WTC11 (cell line): Measurements from ENCODE around the gene NRF1. TPM values are rescaled to one million over a fixed set of nuclear protein-coding genes. Genes with fewer than 3 reads are reported as not detected.

Experiments
- ATAC-seq: fragments of 200-7000 bp; cut with Tn5 transposase; 2 replicates; pipeline ENCODE4 v1.10.0; 2021; ENCODE audit warnings: mild to moderate bottlenecking, moderate library complexity
- CTCF ChIA-PET: fragments of 300-600 bp; sonication (Branson Sonifier 250); formaldehyde crosslinking; loops from one replicate; lab custom pipeline; 2021; ENCODE audit warnings: antibody characterized with exemption; lab: Charles Lee
- POLR2A ChIA-PET: fragments of 350-600 bp; sonication (Branson Sonifier 250); formaldehyde crosslinking; loops from one replicate; lab custom pipeline; 2021; ENCODE audit warnings: antibody characterized with exemption; lab: Charles Lee
- DNase-seq: peaks from one replicate; pipeline ENCODE4 v3.0.0; 2021; ENCODE audit warnings: low spot score
- H3K27ac Mint-ChIP-seq: 2 replicates; pipeline ENCODE4 v1.8.0; 2021; ENCODE audit warnings: mixed read lengths
- H3K27me3 Mint-ChIP-seq: 2 replicates; pipeline ENCODE4 v1.8.0; 2021; ENCODE audit warnings: low read depth, mild to moderate bottlenecking, moderate library complexity, mixed read lengths
- H3K36me3 Mint-ChIP-seq: 2 replicates; pipeline ENCODE4 v1.8.0; 2021; ENCODE audit warnings: mixed read lengths
- H3K4me1 Mint-ChIP-seq: 2 replicates; pipeline ENCODE4 v1.8.0; 2022; ENCODE audit warnings: mixed read lengths
- H3K4me3 Mint-ChIP-seq: 2 replicates; pipeline ENCODE4 v1.8.0; 2021; ENCODE audit warnings: mild to moderate bottlenecking, moderate library complexity, mixed read lengths
- H3K9me3 Mint-ChIP-seq: 2 replicates; pipeline ENCODE4 v1.8.0; 2021; ENCODE audit warnings: mixed read lengths
- KAT7 ChIP-seq: sonication (generic); formaldehyde crosslinking; IDR thresholded peaks from 2 replicates; pipeline ENCODE4 v1.8.1; 2023; ENCODE audit warnings: missing genetic modification reagents, mild to moderate bottlenecking, borderline replicate concordance
- RORB ChIP-seq: fragments of 250-450 bp; sonication (Bioruptor Pico); IDR thresholded peaks from 2 replicates; pipeline ENCODE4 v1.9.0; 2021; ENCODE audit warnings: mild to moderate bottlenecking
- SMAD3 ChIP-seq: sonication (generic); formaldehyde crosslinking; IDR thresholded peaks from 2 replicates; pipeline ENCODE4 v1.8.0; 2022; ENCODE audit warnings: missing genetic modification reagents, mild to moderate bottlenecking, borderline replicate concordance
- SOX15 ChIP-seq: fragments of 250-450 bp; sonication (Bioruptor Pico); IDR thresholded peaks from 2 replicates; pipeline ENCODE4 v1.9.0; 2021; ENCODE audit warnings: mild to moderate bottlenecking
- TCF7 ChIP-seq: sonication (generic); formaldehyde crosslinking; IDR thresholded peaks from 2 replicates; pipeline ENCODE4 v1.8.0; 2022; ENCODE audit warnings: mild to moderate bottlenecking, low read depth, missing genetic modification reagents, moderate library complexity
- TEAD1 ChIP-seq: sonication (generic); formaldehyde crosslinking; IDR thresholded peaks from 2 replicates; pipeline ENCODE4 v1.8.0; 2022; ENCODE audit warnings: mild to moderate bottlenecking, missing genetic modification reagents
- ZNF219 ChIP-seq: sonication (generic); formaldehyde crosslinking; IDR thresholded peaks from 2 replicates; pipeline ENCODE4 v1.8.0; 2023; ENCODE audit warnings: missing genetic modification reagents, mild to moderate bottlenecking, borderline replicate concordance
- ZNF232 ChIP-seq: sonication (generic); formaldehyde crosslinking; IDR thresholded peaks from 2 replicates; pipeline ENCODE4 v1.8.0; 2022; ENCODE audit warnings: mild to moderate bottlenecking, missing genetic modification reagents
- ZNF416 ChIP-seq: fragments of 250-450 bp; sonication (Bioruptor Pico); IDR thresholded peaks from 2 replicates; pipeline ENCODE4 v1.9.0; 2021; ENCODE audit warnings: mild to moderate bottlenecking, inconsistent platforms
- total RNA-seq: library from RNA; stranded (reverse); gene quantifications from 3 replicates; pipeline ENCODE4 v1.2.3, GENCODE V29; 2021
- TF ChIP-seq, protein P1 (sequence below): sonication (generic); formaldehyde crosslinking; IDR thresholded peaks from 2 replicates; pipeline ENCODE4 v1.8.0; 2023; ENCODE audit warnings: missing genetic modification reagents, mild to moderate bottlenecking, borderline replicate concordance
- TF ChIP-seq, protein P2 (sequence below): sonication (generic); formaldehyde crosslinking; IDR thresholded peaks from 2 replicates; pipeline ENCODE4 v1.8.1; 2023; ENCODE audit warnings: mild to moderate bottlenecking, missing genetic modification reagents, moderate library complexity
- TF ChIP-seq, protein P3 (sequence below): fragments of 200-600 bp; IDR thresholded peaks from 2 replicates; pipeline ENCODE4 v1.8.0; 2022; ENCODE audit warnings: antibody characterized with exemption
- TF ChIP-seq, protein P4 (sequence below): fragments of 250-450 bp; sonication (Bioruptor Pico); IDR thresholded peaks from 2 replicates; pipeline ENCODE4 v1.9.0; 2021; ENCODE audit warnings: mild to moderate bottlenecking
- TF ChIP-seq, protein P5 (sequence below): sonication (generic); formaldehyde crosslinking; IDR thresholded peaks from 2 replicates; pipeline ENCODE4 v1.8.1; 2023; ENCODE audit warnings: mild to moderate bottlenecking, moderate library complexity, missing genetic modification reagents
- TF ChIP-seq, protein P6 (sequence below): sonication (generic); formaldehyde crosslinking; conservative IDR thresholded peaks from 2 replicates; pipeline ENCODE4 v1.8.1; 2022; ENCODE audit warnings: mild to moderate bottlenecking, missing genetic modification reagents
- TF ChIP-seq, protein P7 (sequence below): fragments of 250-450 bp; sonication (Bioruptor Pico); conservative IDR thresholded peaks from 2 replicates; pipeline ENCODE4 v1.9.0; 2021; ENCODE audit warnings: mild to moderate bottlenecking

NRF1 gene
- total RNA-seq, 1 experiment from 2014 or later = 16.4 TPM

DNA sequence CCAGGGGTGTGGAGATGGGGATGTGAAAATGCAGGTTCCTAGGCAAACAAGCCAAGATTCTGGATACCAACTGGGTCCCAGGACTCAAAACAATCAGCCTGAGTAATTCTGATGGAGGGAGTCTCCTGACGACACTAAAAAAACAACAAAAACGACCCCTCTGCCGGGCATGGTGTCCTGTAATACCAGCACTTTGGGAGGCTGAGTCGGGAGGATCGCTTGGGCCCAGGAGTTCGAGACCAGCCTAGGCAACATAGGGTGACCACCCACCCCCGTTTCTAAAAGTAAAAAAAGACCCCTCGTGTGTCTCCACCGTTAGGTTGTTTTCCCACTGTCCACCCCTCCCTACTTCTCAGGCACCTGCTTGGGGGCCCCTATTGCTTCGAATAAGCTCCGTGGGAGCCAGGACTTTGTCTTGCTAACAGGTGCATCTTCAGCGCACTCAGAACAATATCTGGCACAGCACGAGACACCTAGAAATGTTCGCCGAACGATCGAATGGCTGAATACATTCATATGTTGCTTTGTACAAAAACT is 743 bp upstream of the NRF1 start:
- DNase-seq = no peak
- CTCF ChIA-PET = no interaction called here

DNA sequence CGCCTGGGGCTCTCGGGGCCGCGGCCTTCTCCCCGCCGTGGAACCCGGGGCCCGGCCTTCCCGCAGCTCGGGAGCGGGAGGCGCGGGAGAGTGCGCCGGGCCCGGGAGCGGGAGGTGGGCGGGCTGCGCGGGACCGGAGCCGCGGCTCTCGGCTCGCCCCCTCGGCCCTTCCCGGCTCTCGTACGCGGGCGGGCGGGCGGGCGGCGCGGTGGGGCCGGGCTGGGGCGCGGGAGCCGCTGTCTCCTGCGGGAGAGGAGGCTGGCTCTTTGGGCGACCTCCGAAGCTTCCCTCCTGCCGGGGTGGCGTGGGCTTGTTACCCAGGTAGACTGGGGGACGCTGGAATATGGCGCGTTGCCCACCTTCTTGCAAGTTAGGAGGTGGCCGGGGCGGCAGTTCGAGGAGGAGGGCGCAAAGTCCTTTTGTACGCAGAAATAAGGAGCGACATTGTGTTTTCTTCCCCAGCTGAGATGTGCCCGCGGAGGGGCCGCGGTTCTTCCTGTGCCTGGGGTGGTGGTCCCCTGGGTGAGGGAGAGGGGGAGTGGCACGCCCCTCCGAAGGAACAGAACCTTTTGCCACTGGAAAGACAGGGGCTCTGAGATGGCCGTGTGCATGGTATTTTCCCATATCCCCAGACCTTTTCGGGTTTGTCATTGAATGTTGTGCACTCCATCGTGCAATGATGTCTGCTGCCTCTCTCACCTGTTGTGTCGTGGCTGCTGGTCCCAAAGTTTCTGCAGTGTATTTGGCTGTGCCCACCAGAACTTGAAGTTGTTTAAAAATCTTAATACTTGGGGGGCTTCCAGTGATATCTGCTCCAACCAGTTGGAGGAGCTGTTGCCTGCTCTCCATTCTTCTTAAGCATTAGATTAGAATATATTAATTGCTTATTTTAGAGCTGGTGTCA is 844 bp downstream of the NRF1 start:
- H3K9me3 Mint-ChIP-seq = no peaks in the 10 kb centered on the region
- POLR2A ChIA-PET = interaction anchor here (0.5 to 1.0 kb wide), 3 partner anchors 10 to 277 kb away, joined by 3 to 5 read pairs (median 3); no protein-coding TSS in a partner anchor
- no peaks in the 10 kb centered on the region for H3K27me3 Mint-ChIP-seq
- H3K36me3 Mint-ChIP-seq = peaks cover 11% of the 10 kb centered on the region
- peak overlapping the region; percentile 70 for H3K27ac Mint-ChIP-seq
- ATAC-seq = peak; percentile 3; the same call in 1 of the 2 replicates
- peak; percentile 31 for DNase-seq
- CTCF ChIA-PET = interaction anchor here (0.7 to 3.0 kb wide), 21 partner anchors 9 to 245 kb away, joined by 3 to 35 read pairs (median 4); no protein-coding TSS in a partner anchor
- peak overlapping the region; percentile 92 for H3K4me3 Mint-ChIP-seq
- peaks cover 37% of the 10 kb centered on the region for H3K4me1 Mint-ChIP-seq
- no peak for TF ChIP-seq KAT7 (CRISPR knock-in tag)
- no peak for TF ChIP-seq ZNF219
- TF ChIP-seq, protein P1, sequence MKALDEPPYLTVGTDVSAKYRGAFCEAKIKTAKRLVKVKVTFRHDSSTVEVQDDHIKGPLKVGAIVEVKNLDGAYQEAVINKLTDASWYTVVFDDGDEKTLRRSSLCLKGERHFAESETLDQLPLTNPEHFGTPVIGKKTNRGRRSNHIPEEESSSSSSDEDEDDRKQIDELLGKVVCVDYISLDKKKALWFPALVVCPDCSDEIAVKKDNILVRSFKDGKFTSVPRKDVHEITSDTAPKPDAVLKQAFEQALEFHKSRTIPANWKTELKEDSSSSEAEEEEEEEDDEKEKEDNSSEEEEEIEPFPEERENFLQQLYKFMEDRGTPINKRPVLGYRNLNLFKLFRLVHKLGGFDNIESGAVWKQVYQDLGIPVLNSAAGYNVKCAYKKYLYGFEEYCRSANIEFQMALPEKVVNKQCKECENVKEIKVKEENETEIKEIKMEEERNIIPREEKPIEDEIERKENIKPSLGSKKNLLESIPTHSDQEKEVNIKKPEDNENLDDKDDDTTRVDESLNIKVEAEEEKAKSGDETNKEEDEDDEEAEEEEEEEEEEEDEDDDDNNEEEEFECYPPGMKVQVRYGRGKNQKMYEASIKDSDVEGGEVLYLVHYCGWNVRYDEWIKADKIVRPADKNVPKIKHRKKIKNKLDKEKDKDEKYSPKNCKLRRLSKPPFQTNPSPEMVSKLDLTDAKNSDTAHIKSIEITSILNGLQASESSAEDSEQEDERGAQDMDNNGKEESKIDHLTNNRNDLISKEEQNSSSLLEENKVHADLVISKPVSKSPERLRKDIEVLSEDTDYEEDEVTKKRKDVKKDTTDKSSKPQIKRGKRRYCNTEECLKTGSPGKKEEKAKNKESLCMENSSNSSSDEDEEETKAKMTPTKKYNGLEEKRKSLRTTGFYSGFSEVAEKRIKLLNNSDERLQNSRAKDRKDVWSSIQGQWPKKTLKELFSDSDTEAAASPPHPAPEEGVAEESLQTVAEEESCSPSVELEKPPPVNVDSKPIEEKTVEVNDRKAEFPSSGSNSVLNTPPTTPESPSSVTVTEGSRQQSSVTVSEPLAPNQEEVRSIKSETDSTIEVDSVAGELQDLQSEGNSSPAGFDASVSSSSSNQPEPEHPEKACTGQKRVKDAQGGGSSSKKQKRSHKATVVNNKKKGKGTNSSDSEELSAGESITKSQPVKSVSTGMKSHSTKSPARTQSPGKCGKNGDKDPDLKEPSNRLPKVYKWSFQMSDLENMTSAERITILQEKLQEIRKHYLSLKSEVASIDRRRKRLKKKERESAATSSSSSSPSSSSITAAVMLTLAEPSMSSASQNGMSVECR (CRISPR knock-in tag) = 0 out of 2 replicates have a peak, but pooled peaks have one; percentile 34

More for the DNA sequence above, 743 bp upstream of the NRF1 start:
- no peak for ATAC-seq
- H3K4me3 Mint-ChIP-seq = peak overlapping the region; percentile 94
- no peaks in the 10 kb centered on the region for H3K9me3 Mint-ChIP-seq
- no peaks in the 10 kb centered on the region for H3K27me3 Mint-ChIP-seq
- H3K27ac Mint-ChIP-seq = peak overlapping the region; percentile 91
- TF ChIP-seq, protein P2, sequence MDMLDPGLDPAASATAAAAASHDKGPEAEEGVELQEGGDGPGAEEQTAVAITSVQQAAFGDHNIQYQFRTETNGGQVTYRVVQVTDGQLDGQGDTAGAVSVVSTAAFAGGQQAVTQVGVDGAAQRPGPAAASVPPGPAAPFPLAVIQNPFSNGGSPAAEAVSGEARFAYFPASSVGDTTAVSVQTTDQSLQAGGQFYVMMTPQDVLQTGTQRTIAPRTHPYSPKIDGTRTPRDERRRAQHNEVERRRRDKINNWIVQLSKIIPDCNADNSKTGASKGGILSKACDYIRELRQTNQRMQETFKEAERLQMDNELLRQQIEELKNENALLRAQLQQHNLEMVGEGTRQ = no peak
- TF ChIP-seq ZNF232 (no peak), TEAD1 (CRISPR knock-in tag) (no peak), ZNF219 (no peak), SOX15 (no peak), ZNF416 (CRISPR knock-in tag) (no peak), SMAD3 (CRISPR knock-in tag) (no peak), TCF7 (CRISPR knock-in tag) (no peak), RORB (no peak)
- TF ChIP-seq, protein P3, sequence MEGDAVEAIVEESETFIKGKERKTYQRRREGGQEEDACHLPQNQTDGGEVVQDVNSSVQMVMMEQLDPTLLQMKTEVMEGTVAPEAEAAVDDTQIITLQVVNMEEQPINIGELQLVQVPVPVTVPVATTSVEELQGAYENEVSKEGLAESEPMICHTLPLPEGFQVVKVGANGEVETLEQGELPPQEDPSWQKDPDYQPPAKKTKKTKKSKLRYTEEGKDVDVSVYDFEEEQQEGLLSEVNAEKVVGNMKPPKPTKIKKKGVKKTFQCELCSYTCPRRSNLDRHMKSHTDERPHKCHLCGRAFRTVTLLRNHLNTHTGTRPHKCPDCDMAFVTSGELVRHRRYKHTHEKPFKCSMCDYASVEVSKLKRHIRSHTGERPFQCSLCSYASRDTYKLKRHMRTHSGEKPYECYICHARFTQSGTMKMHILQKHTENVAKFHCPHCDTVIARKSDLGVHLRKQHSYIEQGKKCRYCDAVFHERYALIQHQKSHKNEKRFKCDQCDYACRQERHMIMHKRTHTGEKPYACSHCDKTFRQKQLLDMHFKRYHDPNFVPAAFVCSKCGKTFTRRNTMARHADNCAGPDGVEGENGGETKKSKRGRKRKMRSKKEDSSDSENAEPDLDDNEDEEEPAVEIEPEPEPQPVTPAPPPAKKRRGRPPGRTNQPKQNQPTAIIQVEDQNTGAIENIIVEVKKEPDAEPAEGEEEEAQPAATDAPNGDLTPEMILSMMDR = no peak
- TF ChIP-seq, protein P4, sequence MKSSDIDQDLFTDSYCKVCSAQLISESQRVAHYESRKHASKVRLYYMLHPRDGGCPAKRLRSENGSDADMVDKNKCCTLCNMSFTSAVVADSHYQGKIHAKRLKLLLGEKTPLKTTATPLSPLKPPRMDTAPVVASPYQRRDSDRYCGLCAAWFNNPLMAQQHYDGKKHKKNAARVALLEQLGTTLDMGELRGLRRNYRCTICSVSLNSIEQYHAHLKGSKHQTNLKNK (CRISPR knock-in tag) = no peak
- TF ChIP-seq, protein P5, sequence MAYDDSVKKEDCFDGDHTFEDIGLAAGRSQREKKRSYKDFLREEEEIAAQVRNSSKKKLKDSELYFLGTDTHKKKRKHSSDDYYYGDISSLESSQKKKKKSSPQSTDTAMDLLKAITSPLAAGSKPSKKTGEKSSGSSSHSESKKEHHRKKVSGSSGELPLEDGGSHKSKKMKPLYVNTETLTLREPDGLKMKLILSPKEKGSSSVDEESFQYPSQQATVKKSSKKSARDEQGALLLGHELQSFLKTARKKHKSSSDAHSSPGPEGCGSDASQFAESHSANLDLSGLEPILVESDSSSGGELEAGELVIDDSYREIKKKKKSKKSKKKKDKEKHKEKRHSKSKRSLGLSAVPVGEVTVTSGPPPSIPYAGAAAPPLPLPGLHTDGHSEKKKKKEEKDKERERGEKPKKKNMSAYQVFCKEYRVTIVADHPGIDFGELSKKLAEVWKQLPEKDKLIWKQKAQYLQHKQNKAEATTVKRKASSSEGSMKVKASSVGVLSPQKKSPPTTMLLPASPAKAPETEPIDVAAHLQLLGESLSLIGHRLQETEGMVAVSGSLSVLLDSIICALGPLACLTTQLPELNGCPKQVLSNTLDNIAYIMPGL (CRISPR knock-in tag) = no peak
- TF ChIP-seq, protein P6, sequence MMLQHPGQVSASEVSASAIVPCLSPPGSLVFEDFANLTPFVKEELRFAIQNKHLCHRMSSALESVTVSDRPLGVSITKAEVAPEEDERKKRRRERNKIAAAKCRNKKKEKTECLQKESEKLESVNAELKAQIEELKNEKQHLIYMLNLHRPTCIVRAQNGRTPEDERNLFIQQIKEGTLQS (CRISPR knock-in tag) = no peak
- TF ChIP-seq, protein P7, sequence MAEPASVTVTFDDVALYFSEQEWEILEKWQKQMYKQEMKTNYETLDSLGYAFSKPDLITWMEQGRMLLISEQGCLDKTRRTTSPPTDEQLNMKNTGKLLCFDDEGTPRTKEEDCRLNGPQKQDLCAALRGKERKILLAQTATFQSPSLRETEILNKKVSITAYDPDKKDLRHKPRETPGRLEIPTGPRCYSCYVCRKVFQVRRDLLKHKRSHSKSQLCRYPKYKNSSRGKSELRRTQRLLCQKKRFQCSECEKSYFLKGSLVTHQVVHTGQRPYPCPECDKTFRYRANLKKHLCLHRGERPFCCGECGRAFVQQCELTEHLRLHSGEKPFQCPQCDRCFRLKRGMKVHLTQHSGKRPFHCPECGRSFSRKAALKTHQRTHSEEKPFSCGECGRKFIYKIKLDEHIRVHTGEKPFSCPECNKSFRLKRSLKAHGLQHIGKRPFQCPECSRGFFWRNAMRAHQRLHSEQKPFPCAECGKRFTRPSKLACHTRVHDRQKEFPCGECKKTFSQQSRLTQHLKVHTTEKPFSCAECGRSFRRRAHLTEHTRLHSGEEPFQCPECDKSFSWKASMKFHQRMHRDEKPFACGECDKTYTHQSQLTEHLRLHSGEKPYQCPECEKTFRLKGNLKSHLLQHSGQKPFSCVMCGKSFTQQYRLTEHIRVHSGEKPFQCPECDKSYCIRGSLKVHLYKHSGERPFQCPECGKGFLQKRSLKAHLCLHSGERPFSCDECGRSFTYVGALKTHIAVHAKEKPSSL (CRISPR knock-in tag) = no peak
- POLR2A ChIA-PET = interaction anchor here (0.6 kb wide), 1 partner anchor 92 kb away, joined by 3 read pairs; no protein-coding TSS in a partner anchor
- peaks cover 26% of the 10 kb centered on the region for H3K4me1 Mint-ChIP-seq
- H3K36me3 Mint-ChIP-seq = peaks cover 17% of the 10 kb centered on the region
